Left colon (tissue), 2 donors: ENCODE measurements around the gene KXD1. TPM values are rescaled to one million over a fixed set of nuclear protein-coding genes. Genes with fewer than 3 reads are reported as not detected.
"Not testable (repeated sequence)": the region's sequence is repeated elsewhere in the genome, so short reads cannot be mapped to it uniquely, and the experiment has no call there.

ENCODE experiments used
- ATAC-seq: fragments of 200-7000 bp; cut with Tn5 transposase; one replicate; pipeline ENCODE4 v1.9.1; 2020; ENCODE audit warnings: mild to moderate bottlenecking, moderate library complexity
- DNase-seq, 2 donors: peaks; one replicate each; pipeline ENCODE4 v3.0.0-alpha.2; 2020
- intact Hi-C, 2 donors: fragments of 100-400 bp; cut with DNase I in 1 of 2; cut with micrococcal nuclease in 1 of 2; formaldehyde crosslinking; loops; one replicate each; pipeline versions ENCODE4 v1.11.2 to v1.14.0; 2022; cut with DNase I, micrococcal nuclease
- long read RNA-seq: library from polyadenylated mRNA; unstranded; transcript quantifications from one replicate; pipeline ENCODE4 v2.0.0, GENCODE V29; 2021
- total RNA-seq, 2 donors: library from RNA; stranded (reverse); fragmentation: NEBNext Ultra II Directional; extraction: Animal tissue kit (Norgen Biotek cat#: 25700); gene quantifications; one replicate each; pipeline ENCODE4 v1.2.1, GENCODE V29; 2021
- donor health status: DM: no; HTN: no; CAD: no.
- donor health status: DM: yes; HTN: yes; CAD: no.

The KXD1 gene
- total RNA-seq = 10 to 100 TPM; 63.7 to 72.4 TPM
- long read RNA-seq, transcript KXD1-201 (5 exons, 1,426 nt) = major isoform, 37 of 50 reads
- long read RNA-seq, partial matches to known transcripts = 2 of 50 reads
- long read RNA-seq, other reads (novel, unspliced or antisense) = 5 of 50 reads

GRCh38 chr19:18557411-18558201 is at the start of gene KXD1:
TSS of gene KXD1 (plus strand) at chr19:18557870. CDS start at chr19:18562057, 4,187 bp downstream.
- peak; percentile 99 for ATAC-seq
- peak; percentile 99 for DNase-seq
- intact Hi-C loops = no loop called here

GRCh38 chr19:18508585-18508984 is 49.1 kb upstream of the KXD1 start:
- intact Hi-C loops = no loop called here
- DNase-seq = no peak
- ATAC-seq = peak; percentile 5

GRCh38 chr19:18510216-18510615 is 47.5 kb upstream of the KXD1 start:
- ATAC-seq = no peak
- DNase-seq = no peak
- intact Hi-C loops = no loop called here

GRCh38 chr19:18513868-18514267 is 43.8 kb upstream of the KXD1 start:
- no peak for ATAC-seq
- no peak for DNase-seq
- intact Hi-C loops = no loop called here

GRCh38 chr19:18514800-18515682 is 42.6 kb upstream of the KXD1 start:
- intact Hi-C loops = no loop called here
- ATAC-seq = peak; percentile 78
- peak in 1 of 2 donors; percentile 69 for DNase-seq

- intact Hi-C loops = no loop called here
- ATAC-seq (no peak), DNase-seq (no peak)
Observed at GRCh38 chr19:18515959-18516358, 41.7 kb upstream of the KXD1 start.

GRCh38 chr19:18517606-18518005 is 40.1 kb upstream of the KXD1 start:
- DNase-seq (no peak), ATAC-seq (no peak)
- intact Hi-C loops = no loop called here

GRCh38 chr19:18518639-18519038 is 39.0 kb upstream of the KXD1 start:
- intact Hi-C loops = no loop called here
- ATAC-seq (no peak), DNase-seq (no peak)

GRCh38 chr19:18519962-18520847 is 37.5 kb upstream of the KXD1 start:
- peak; percentile 44 for ATAC-seq
- intact Hi-C loops = no loop called here
- peak; percentile 78 to 80 for DNase-seq

- intact Hi-C loops = no loop called here
- DNase-seq (peak; percentile 63), ATAC-seq (no peak)
Observed at GRCh38 chr19:18520848-18521691, 36.6 kb upstream of the KXD1 start.

GRCh38 chr19:18521692-18522123 is 36.0 kb upstream of the KXD1 start, which contains the start of gene ELL:
TSS of gene ELL (minus strand) at chr19:18522070. CDS start at chr19:18522055, 15 bp downstream.
- ATAC-seq (peak; percentile 6), DNase-seq (no peak)
- intact Hi-C loops = no loop called here

- intact Hi-C loops = no loop called here
- DNase-seq (peak; percentile 100), ATAC-seq (peak; percentile 84)
Observed at GRCh38 chr19:18522124-18522861, 35.4 kb upstream of the KXD1 start.

GRCh38 chr19:18522862-18523440 is 34.7 kb upstream of the KXD1 start:
- DNase-seq, intact Hi-C loops, ATAC-seq: not testable (repeated sequence)

GRCh38 chr19:18523841-18524240 is 33.8 kb upstream of the KXD1 start:
- intact Hi-C loops = no loop called here
- ATAC-seq = no peak

GRCh38 chr19:18526316-18526715 is 31.4 kb upstream of the KXD1 start:
- DNase-seq (no peak), ATAC-seq (no peak)
- intact Hi-C loops = no loop called here

More at GRCh38 chr19:18523841-18524240, 33.8 kb upstream of the KXD1 start:
- DNase-seq = no peak

- peak; percentile 20 for ATAC-seq
- no peak for DNase-seq
- intact Hi-C loops = no loop called here
Observed at GRCh38 chr19:18529782-18530181, 27.9 kb upstream of the KXD1 start.

- no peak for DNase-seq
- no peak for ATAC-seq
- intact Hi-C loops = no loop called here
Observed at GRCh38 chr19:18531485-18531884, 26.2 kb upstream of the KXD1 start.
